A673 (cell line): ENCODE results near the gene PIM2. TPM values are rescaled to one million over a fixed set of nuclear protein-coding genes. Genes with fewer than 3 reads are reported as not detected.

Source experiments
- BruUV-seq: library from RNA; stranded (reverse); fragments of 400-500 nt; replicated peaks from 2 replicates; lab custom pipeline; 2021; lab: Mats Ljungman, UMichigan
- CTCF ChIA-PET: fragments of 300-600 bp; sonication (Branson Sonifier 250); formaldehyde crosslinking; loops from one replicate; lab custom pipeline; 2022; ENCODE audit warnings: antibody characterized with exemption; lab: Charles Lee
- POLR2A ChIA-PET: fragments of 300-600 bp; sonication (Branson Sonifier 250); formaldehyde crosslinking; loops from one replicate; lab custom pipeline; 2022; ENCODE audit warnings: antibody characterized with exemption; ENCODE audit not compliant: low non-redundant PET; lab: Charles Lee
- DNase-seq: peaks from one replicate; pipeline ENCODE4 v3.0.0-alpha.2; 2015; ENCODE audit warnings: low spot score
- H3K27ac ChIP-seq: fragments of 200-600 bp; sonication (generic); 2 replicates; pipeline ENCODE4 v1.5.1; 2016; ENCODE audit warnings: mixed run types, low read depth, mild to moderate bottlenecking, mixed read lengths, antibody characterized with exemption, low read length; ENCODE audit not compliant: poor library complexity, severe bottlenecking
- H3K27me3 ChIP-seq: fragments of 200-600 bp; sonication (generic); replicated peaks from 2 replicates; pipeline ENCODE4 v1.6.1; 2017; ENCODE audit warnings: mixed run types, low read depth, mild to moderate bottlenecking, mixed read lengths, antibody characterized with exemption, low read length; ENCODE audit not compliant: insufficient read depth, poor library complexity
- H3K36me3 ChIP-seq: fragments of 200-600 bp; sonication (generic); 2 replicates; pipeline ENCODE4 v1.6.1; 2016; ENCODE audit warnings: mixed run types, mild to moderate bottlenecking, mixed read lengths, antibody characterized with exemption, low read length; ENCODE audit not compliant: insufficient read depth, poor library complexity, severe bottlenecking
- H3K4me1 ChIP-seq: fragments of 200-600 bp; sonication (generic); 2 replicates; pipeline ENCODE4 v1.6.1; 2017; ENCODE audit warnings: mixed run types, mild to moderate bottlenecking, mixed read lengths, antibody characterized with exemption, low read length; ENCODE audit not compliant: insufficient read depth, poor library complexity, severe bottlenecking
- H3K4me3 ChIP-seq: fragments of 200-600 bp; sonication (generic); 2 replicates; pipeline ENCODE4 v1.5.1; 2016; ENCODE audit warnings: low read depth, mixed run types, mild to moderate bottlenecking, mixed read lengths, low read length; ENCODE audit not compliant: poor library complexity, severe bottlenecking
- H3K9me3 ChIP-seq: fragments of 200-600 bp; sonication (generic); 2 replicates; pipeline ENCODE4 v1.6.1; 2016; ENCODE audit warnings: mixed run types, low read depth, mild to moderate bottlenecking, mixed read lengths, antibody characterized with exemption, low read length; ENCODE audit not compliant: poor library complexity, severe bottlenecking
- EZH2 ChIP-seq: fragments of 200-600 bp; sonication (generic); IDR thresholded peaks from 2 replicates; pipeline ENCODE4 v1.6.1; 2017; ENCODE audit warnings: borderline replicate concordance, low read depth, mild to moderate bottlenecking, mixed read lengths, antibody characterized with exemption, low read length; ENCODE audit not compliant: poor library complexity, severe bottlenecking
- intact Hi-C: fragments of 100-400 bp; cut with micrococcal nuclease; formaldehyde crosslinking; loops from one replicate; pipeline ENCODE4 v1.10.0; 2022; ENCODE audit not compliant: unreplicated experiment
- total RNA-seq: library from RNA; stranded (reverse); gene quantifications from 2 replicates; pipeline ENCODE4 v1.2.3, GENCODE V29; 2021
- TF ChIP-seq, protein P1 (sequence below): fragments of 300-800, 200-600 bp; sonication (generic); conservative IDR thresholded peaks from 2 replicates; pipeline ENCODE4 v1.5.1; 2017; ENCODE audit warnings: low read depth, mild to moderate bottlenecking, antibody characterized with exemption, low read length, moderate library complexity, mixed read lengths

PIM2 gene
- total RNA-seq, 1 experiment from 2014 or later: 19.9 TPM

DNA sequence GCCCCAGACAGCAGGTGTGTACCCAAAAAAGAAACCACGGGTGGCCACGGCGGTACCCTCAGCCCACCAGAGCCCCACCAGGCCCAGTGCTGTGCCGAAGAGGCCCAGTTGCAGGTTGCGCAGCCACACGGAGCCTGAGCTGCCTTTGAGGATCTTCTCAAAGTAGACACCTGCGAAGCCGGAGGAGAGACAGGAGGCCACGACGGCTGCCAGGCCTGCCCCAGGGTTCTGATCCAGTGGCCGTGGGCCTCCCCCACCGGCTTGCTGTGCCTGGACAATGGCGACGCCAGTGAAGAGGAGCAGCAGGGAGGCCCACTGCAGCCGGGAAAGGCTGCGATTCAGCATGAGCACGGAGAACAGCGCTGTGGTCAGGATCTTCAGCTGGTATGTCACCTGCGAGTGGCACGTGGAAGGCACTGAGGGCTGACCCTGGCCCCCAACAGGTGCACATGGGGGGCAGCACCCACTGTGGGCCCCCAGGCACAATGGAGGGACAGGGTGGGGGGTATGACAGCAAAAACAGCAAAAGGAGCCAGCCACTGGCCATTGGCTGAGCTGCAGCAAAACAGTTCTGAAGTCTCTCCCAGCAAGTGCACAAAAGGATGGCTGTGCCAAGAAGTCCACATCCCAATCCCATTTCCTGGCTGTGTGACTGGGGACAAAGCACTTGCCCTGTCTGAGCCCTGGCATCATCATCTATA, 13.6 kb downstream of the PIM2 start:
- DNase-seq: no peak
- Histone ChIP-seq H3K36me3 (peaks cover 9% of the 10 kb centered on the region), H3K4me1 (no peaks in the 10 kb centered on the region), H3K27ac (no peak overlapping the region), H3K27me3 (no peaks in the 10 kb centered on the region), H3K4me3 (no peak overlapping the region), H3K9me3 (no peaks in the 10 kb centered on the region)
- no TSS peak for BruUV-seq
- CTCF ChIA-PET: no interaction called here
- TF ChIP-seq EZH2: no peak
- TF ChIP-seq, protein P1, sequence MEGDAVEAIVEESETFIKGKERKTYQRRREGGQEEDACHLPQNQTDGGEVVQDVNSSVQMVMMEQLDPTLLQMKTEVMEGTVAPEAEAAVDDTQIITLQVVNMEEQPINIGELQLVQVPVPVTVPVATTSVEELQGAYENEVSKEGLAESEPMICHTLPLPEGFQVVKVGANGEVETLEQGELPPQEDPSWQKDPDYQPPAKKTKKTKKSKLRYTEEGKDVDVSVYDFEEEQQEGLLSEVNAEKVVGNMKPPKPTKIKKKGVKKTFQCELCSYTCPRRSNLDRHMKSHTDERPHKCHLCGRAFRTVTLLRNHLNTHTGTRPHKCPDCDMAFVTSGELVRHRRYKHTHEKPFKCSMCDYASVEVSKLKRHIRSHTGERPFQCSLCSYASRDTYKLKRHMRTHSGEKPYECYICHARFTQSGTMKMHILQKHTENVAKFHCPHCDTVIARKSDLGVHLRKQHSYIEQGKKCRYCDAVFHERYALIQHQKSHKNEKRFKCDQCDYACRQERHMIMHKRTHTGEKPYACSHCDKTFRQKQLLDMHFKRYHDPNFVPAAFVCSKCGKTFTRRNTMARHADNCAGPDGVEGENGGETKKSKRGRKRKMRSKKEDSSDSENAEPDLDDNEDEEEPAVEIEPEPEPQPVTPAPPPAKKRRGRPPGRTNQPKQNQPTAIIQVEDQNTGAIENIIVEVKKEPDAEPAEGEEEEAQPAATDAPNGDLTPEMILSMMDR: no peak
- POLR2A ChIA-PET: no interaction called here
- intact Hi-C loops: no loop called here

DNA sequence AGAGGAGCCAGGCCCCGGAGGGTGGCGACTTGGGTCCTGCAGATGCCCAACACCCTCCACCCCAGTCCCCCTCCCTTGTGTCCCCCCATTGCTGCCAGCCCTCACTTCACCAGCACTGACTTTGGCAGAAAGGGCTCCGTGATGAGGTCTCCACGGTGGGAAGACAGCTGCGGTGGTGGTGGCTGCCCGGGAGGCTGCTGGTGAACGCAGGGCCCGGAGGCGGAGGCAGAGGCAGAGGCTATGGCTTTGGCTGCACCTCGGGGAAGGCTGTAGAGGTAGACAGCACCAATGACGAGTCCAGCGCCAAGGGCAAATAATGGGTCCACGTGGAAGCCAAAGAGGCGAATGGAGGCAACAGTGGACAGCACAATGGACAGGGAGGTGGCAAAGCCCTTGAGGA, 14.2 kb downstream of the PIM2 start:
- ChIA-PET POLR2A (no interaction called here), CTCF (no interaction called here)
- H3K27me3 ChIP-seq: no peaks in the 10 kb centered on the region
- no peaks in the 10 kb centered on the region for H3K4me1 ChIP-seq
- no peak overlapping the region for H3K4me3 ChIP-seq
- intact Hi-C loops: no loop called here
- no peaks in the 10 kb centered on the region for H3K9me3 ChIP-seq
- DNase-seq: no peak
- no peak overlapping the region for H3K27ac ChIP-seq
- BruUV-seq: no TSS peak
- TF ChIP-seq, protein P1: no peak
- no peak for TF ChIP-seq EZH2
- peaks cover 9% of the 10 kb centered on the region for H3K36me3 ChIP-seq

DNA sequence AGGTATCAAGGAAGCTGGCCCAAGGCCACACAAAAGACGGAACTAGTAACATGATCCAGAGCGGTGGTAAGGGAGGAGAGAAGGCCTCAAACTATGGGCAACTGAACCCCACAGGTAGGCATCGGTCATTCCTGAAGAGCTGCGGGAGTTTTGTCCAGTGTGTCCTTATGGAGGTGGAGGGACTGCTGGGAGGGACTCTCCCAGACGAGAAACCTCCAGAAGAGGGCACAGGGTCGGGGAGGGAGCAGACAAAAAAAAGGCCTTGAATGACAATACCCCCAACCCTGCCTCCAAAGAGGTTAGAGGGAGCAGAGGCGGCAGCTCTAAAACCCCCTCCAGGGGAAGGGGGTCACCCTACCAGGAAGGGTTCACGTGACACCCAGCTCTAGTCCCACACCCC, 14.6 kb downstream of the PIM2 start:
- DNase-seq: no peak
- Histone ChIP-seq H3K27ac (no peak overlapping the region), H3K27me3 (no peaks in the 10 kb centered on the region), H3K4me3 (no peak overlapping the region), H3K4me1 (peaks cover 2% of the 10 kb centered on the region), H3K9me3 (no peaks in the 10 kb centered on the region), H3K36me3 (peaks cover 9% of the 10 kb centered on the region)
- ChIA-PET CTCF (no interaction called here), POLR2A (no interaction called here)
- TF ChIP-seq, protein P1: no peak
- no peak for TF ChIP-seq EZH2
- intact Hi-C loops: no loop called here
- no TSS peak for BruUV-seq
